GOT3 (cell line): ENCODE data around the gene NSMF.

Experiments used
- DNase-seq: peaks from one replicate; lab custom pipeline; 2025; ENCODE audit warnings: mixed read lengths; lab: John Stamatoyannopoulos, UW

The NSMF gene, protein sequence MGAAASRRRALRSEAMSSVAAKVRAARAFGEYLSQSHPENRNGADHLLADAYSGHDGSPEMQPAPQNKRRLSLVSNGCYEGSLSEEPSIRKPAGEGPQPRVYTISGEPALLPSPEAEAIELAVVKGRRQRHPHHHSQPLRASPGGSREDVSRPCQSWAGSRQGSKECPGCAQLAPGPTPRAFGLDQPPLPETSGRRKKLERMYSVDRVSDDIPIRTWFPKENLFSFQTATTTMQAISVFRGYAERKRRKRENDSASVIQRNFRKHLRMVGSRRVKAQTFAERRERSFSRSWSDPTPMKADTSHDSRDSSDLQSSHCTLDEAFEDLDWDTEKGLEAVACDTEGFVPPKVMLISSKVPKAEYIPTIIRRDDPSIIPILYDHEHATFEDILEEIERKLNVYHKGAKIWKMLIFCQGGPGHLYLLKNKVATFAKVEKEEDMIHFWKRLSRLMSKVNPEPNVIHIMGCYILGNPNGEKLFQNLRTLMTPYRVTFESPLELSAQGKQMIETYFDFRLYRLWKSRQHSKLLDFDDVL

DNA sequence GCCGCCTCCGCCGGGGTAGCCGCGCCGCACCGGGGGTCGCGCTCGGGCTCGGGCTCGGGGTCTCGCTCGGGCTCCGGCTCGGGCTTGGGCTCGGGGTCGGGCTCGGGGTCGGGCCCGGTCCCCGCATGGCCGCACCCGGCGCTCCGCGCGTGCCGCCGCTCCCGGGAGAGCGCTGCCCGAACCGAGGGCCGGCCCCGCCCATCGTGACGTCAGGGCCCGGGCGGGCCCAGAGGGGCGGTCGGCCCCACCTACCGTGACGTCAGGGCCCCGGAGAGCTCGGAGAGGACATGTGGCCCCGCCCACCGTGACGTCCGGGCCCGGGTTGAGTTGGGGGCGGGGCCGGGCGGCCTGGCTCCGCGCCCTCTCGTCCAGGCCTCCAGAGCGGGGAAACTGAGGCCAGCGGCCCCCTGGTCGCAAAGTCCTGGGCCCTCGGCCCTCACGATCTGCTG, at the start of gene NSMF:
Gene NSMF, minus strand, starts transcription at position 183 of the 449 bp plus-strand sequence. CDS start 232 bp downstream, outside the sequence.
- peak; percentile 44 for DNase-seq

DNA sequence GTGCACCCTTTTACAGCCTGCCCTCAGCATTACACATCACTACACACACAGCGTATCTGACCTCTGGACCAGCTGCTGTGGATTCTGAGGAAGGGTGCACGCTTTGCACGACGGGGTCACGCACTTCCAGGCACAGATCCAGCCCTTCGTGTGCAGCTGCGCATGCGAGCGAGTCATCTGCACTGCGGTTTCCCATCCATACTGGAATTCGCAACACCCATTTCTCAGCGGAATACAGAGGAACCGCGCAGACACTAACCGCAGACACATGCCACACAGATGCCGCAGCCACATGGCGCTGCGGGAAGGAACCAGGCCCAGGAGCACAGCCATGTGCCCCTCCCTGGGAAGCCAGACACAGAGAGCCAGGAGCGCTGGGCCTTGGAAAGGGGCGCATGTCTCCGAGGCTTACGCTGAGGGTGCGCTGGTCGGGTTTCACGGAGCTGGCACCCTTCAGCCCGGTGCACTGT, 47.6 kb upstream of the NSMF start:
- no peak for DNase-seq

DNA sequence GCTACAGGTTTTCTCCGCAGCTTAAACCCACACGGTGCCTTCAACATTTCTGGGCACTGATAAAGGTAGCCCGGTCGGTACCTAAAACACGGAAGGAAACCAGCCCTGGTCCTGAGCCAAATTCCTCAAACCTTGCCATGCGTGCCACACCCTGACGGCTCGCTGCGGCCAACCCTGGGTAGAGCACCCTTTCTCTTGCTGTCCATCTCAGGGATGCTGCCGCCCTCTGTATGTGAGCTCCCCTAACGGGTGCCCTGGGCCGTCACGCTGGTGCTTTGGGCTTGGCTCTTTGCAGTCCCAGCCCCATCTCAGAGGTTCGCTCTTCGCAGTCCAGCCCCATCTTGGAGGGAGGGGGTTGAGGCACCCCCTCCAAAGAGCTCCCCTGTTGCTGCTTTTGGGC, 47.1 kb upstream of the NSMF start:
- DNase-seq, result no peak

DNA sequence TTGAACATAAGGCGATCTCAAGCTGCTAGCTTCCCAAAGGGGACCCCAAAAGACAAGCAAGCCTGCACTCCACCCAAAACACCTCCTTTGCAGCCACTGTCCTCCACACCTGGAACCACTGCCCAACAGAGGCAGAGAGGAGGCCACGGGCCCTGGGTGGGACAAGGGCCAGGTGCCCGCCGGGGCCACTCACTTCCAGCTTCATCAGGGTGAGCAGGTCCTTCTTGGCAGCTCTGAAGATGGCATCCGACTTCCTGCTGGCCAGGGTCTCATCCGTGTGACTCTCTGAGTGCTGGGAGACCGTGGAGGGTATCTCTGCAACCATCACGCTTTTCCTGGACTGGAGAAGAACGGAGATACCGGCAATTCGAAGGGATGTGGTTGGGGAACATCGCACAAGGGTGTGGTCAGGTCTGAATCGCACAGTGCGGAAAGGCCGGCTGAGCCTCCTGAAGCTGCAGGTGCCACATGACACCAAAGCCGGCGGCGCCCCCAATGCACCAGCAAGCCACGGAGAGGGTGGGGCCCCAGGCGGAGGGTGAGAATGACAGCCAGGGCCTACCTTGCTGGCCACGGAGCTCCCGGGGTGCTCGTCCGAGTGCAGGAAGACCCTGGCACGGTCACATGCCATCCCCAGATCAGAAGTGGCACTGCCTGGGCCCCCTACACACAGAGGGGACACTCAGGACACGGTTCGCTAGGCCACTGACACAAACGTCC, 46.4 kb upstream of the NSMF start:
- no peak for DNase-seq

DNA sequence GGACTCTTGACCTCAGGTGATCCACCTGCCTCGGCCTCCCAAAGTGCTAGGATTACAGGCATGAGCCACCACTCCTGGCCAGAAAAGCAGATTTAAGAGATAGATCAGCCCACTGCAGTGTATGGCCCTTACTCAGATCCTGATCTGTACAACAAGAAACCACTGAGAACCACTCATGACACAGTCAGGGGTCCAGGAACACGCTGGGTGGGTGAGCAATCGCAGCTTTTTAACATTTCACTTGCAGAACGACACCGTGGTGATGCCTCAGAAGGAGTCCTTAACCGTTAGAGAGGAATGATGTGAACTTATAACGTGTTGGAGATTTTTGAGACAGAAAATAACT, 45.3 kb upstream of the NSMF start:
- no peak for DNase-seq

DNA sequence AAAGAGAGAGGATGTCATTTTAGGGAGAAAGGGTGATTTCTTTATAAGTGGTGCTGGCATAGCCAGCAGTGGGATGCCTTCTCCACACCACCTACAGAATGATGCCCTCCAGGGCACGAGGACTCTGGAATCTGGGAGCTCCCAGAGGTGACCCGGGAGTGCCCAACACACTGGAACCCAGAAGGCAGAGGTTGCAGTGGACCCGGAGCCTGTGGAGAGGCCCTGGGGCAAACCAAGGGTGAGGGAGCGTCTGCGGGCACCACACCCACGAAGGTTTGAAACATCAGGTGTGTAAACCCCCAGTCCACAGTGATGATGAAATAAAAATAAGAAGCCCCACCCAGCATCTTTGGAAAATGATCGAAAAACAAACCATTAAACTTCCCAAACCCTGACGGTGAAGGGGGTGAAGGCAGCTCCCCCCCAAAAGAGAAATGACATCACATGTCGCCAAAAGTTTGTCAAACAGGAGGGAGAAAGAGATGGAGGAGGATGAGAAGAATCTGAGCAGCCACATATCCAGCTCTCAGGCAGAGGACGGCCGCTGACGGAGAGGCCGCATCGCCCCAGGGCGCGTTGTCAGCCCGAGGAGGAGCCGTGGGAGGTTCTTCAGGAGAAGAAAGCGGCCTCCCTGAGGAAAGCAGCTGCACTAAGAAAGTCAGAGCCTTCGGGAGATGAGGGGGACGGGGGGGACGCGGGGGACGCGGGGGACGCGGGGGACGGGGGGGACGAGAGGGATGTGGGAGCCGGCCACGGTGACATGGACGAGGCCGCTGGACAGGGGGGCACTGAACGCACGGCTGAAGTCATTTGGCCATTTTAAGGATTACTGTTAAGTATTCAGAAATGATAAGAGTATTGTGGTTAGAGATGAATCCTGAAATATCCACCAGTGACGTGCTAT, 43.1 kb upstream of the NSMF start:
- no peak for DNase-seq

DNA sequence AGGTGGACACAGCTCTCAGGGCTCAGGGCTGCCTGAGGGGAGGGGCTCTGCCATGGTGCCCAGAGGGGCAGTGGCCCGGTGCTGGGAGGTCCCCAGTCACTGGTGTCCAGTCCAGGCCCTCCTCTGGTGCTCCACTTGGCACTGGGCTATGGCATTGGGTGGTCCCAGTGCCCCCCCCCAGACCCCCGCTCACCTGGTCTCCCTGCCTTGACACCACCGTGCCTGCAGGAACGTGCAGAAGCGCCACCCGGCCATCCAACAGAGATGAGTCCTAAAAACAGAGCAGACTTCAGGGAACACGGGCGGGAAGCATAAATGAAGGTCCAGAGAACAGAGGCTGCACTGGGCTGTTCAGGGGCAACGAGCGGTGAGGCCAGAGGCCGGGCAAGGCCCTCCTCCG, 42.3 kb upstream of the NSMF start:
- DNase-seq, result no peak

DNA sequence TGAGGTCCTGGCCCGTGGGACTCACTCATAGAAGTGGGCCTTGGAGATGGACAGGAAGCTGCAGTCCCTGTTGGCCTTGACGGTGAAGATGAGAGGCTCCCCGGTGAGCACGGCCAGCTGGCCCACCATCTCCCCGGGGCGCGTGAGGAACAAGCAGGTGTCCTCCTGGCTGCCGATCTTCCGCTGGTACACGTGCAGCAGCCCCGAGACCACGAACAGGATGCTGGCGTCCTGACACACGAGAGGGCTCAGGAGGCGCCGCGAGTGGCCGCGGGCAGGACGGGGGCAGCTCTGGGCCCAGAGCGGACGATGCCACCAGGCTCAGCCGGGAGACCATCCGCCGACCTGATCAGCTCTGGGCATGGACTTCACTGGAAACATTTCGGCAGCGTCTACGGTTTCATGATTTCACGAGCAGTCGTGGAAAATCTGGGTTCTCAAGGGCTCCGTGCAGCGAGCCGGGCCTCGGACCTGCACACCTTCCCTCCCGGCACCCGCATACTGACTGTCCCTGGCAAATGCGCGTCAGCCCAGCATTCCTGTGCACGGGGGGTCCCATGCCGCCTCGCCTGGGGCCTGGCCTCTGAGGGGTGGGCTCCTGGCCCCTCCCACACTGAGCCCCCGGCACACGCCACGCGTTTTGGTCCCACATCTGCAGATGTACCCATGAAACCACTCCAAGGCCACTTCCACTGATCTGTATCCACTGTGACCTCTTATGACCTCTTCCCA, 41.7 kb upstream of the NSMF start:
- DNase-seq, result no peak

DNA sequence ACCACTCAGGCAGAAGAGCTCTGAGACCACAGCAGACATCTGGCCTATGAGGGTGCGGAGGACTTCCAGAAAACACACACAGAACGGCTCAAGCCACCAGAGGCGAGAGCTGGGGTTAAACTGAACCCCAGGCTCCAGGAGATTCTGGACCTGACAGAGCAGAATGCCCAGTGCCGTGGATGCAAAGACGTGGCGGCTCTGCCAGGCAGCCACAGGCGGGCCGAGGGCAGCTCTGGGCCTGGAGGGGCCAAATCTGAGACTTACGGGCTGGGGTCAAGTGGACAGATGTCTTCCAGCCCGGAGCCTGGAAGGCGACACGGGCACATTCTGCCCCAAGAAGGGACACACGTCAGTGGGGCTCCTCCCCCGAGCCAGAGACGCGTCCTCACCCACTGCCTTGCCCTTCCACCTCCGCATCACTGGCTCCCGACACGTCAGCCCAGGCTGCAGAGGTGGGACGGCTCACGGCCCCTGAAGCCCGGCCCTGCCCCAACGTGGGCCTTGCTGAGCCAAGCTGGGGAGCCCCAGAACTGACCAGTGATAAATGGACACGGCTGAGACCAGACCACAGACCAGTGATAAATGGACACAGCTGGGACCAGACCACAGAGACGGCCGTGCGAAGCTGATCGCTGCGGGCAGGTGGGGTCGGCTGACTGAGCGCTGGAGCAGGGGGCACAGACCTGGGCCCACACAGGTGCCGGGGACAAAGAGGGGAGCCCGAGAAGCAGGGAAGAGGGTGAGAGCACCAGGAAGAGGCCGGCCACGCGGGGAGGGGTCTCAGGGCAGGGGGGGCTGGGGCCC, 40.9 kb upstream of the NSMF start:
- DNase-seq, result no peak

DNA sequence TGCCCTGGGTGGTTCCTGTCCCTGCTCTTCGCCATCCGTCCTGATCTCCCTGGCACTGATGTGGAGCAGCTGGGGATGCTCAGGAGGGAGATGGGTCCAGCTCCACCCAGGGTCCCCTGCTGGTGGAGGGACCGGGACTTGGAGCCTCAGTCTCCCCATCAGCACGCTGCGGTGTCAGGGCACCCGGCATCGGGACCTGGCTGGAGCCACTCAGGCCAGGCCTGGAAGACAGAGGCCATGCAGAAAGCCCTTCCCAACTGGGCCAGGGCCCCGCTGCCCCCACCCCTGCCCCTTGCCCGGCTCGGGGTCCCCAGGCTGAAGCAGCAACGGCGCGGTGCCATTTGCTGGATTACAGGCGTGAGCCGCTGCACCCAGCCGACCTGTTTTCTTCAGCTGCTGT, 40.3 kb upstream of the NSMF start:
- no peak for DNase-seq

DNA sequence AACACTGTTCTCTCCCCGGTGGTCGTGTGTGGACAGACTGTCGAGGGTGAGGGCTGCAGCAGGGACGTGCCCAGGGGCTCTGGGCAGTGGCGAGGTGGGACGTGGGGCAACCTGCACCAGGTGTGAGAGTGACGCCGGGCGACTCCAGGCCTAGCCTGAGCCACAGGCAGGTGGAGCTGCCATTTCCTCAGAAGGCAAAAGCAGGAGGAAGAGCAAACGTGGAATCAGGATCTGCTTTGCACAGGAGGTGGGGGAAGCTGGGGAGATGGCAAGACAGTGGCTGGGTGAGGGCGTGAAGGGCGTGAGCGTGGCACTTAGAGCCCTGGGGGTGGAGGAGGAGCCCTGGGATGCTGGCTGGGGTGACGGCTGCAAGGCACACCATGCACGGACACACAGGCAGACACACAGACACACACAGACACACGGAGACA, 39.6 kb upstream of the NSMF start:
- no peak for DNase-seq

DNA sequence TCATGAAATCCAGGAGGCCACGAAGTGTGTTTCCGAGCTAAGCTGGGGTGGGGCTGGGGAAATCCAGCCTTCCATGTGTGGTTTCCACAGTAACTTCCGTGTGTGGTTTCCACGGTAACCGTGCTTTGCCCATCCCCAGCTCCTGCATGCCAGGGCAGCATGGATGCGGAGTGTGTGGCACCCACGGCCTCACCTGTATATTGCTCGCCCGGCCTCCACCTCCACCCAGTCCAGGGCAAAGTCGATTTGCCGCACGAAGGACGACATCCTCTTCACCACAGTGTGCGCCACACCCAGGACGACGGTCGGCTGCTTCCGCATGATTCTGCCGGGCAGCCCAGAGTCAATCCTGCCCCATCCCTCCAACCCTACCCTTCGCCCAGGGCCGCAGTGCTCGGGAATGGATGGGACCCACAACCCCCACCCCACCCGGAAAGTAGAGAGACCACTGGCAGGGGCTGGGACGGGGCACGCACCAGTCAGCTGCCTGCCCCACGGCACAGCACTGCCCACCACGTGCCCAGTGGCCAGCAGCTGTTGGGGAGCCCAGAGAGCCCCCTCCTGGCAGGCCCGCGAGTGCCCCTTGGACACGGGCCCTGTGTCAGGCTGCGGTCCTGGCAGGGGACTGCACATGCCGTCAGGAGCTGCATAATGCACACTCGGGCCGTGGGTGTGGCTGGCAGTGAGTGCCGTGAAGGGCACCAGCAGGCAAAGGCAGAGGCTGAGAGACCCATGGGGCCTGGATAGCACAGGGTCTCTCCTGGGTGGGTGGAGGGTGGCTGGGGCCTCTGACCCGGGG, 39.0 kb upstream of the NSMF start:
- no peak for DNase-seq

DNA sequence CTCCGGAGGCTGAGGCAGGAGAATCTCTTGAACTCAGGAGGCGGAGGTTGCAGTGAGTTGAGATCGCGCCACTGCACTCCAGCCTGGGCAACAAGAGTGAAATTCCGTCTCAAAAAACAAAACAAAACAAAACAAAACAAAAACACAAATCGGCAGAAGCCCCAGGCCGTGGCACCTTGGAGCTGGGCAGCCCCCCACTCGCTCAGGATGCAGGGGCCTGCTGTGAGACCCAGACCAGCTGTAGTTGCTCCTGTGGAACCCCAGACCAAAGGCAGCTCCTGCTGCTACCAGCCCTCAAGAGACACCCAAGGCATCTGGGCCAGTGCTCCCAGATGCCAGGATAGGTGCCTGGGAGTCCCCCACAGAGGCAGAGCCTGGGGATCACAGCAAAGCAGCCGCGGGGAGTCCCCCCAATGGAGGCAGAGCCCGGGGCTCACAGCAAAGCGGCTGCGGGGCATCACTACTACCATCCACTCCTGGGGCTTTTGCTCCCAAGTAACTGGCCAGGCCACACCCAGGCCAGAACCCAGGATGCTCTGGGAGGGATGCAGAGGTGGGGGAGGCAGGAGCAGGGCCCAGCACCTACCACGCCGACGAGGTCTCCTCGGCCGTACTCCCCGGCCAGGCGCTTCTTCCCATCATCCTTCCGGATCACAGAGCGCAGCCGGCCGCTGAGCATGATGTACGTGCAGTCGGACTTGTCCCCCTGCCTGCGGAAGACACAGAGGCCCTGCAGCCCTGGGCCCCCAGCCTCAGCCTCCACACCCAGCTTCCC, 37.7 kb upstream of the NSMF start:
- no peak for DNase-seq

DNA sequence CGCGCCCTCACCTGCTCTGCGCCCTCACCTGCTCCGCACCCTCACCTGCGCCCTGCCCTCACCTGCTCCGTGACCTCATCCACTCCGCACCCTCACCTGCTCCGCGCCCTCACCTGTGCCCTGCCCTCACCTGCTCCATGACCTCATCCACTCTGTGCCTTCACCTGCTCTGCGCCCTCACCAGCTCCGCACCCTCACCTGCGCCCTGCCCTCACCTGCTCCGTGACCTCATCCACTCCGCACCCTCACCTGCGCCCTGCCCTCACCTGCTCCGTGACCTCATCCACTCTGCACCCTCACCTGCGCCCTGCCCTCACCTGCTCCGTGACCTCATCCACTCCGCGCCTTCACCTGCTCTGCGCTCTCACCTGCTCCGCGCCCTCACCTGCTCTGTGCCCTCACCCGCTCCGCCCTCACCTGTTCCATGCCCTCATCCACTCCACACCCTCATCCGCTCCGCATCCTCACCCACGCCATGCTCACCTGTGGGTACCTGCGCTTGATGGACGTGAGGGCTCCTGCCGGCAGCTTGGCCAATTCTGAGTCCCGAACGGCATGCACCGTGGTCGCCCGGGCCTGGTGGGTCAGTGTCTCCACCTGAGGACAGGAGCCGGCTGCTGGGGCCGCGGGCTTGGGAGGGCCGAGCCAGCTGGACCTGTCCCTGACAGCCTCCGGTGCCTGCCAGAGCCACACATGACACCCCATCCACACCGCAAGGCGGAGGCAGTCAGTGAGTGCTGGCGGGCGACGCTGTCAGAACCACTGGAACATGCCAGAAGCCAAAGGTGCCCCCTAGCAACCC, 35.6 kb upstream of the NSMF start:
- DNase-seq, result no peak

DNA sequence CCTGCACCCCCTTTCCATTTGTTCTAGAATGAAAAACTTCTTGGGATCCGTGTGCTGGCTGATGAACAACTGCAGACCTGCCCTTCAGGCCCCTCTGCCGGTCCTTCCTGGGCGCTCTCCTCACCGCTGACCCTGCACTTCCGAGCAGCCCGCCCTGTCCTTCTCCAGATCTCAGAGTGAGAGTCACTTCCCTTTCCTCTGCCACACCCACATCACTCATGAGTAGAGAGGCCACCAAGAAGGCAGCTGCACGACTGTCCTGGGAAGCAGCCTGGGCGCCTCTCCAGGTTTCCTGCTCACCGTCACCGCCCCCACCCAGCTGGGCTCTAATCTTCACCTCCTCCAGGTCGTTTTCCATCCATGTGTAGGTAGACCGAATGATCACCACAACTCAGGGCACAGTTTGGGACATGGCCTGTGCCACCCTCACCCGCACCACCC, 35.0 kb upstream of the NSMF start:
- DNase-seq, result no peak

DNA sequence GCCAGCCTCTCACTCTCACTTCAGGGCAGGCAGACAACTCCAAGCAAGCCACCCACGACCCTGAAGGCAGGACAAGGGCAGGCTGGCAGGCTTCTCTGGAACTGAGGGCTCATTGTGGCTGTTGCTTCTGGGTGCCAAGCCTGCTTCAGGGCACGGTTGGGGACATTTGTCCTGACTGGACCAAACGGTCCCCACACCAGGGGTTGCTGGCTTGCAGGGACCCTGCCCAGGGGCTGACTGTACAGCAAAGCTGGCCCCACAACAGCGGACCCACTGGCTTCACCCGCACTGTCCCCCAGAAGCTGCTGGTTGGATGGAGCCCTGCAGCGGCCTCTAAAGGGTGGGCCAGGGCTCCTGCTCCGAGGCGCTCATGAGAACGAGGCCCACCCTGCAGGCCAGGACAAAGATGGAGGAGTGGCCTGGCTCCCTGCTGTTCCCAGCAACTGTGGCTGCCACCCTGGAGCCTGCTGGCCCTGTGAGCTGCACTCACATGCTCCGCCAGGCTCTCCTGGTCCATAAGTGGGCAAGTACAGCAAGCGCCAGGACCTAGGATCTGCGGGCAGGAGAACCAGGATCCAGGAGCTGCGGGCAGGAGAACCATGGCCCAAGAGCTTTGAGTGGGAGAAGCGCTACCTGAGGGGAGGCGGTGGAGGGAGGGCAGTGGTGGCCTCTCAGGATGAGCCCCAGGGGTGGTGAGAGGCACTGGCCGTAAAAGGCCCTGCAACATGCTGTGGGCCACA, 34.4 kb upstream of the NSMF start:
- DNase-seq, result no peak
